NCI-H748 (cell line): ENCODE measurements around the gene CASP8.

Source experiments
- DNase-seq: peaks from one replicate; lab custom pipeline; 2025; ENCODE audit not compliant: unreplicated experiment; lab: John Stamatoyannopoulos, UW

Gene CASP8

DNA sequence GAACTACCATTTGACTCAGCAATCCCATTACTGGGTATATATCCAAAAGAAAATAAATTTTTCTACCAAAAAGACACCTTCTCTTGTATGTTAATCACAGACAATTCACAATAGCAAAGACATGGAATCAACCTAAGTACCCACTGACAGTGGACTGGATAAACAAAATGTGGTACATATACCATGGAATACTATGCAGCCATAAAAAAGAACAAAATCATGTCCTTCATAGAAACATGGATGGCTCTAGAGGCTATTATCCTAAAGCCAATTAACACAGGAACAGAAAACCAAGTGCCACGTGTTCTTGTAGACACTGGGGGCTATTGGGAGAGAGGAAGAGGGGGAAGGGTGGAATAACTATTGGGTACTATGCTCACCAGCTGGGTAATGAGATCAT lies 69.1 kb downstream of the CASP8 start:
- DNase-seq: no peak
